Ovary (tissue), 9 donors: Measurements from ENCODE around the gene UBTD1. TPM values are rescaled to one million over a fixed set of nuclear protein-coding genes. Genes with fewer than 3 reads are reported as not detected.

Experiments
- DNase-seq, 5 donors: peaks; one replicate each; pipeline ENCODE4 v3.0.0-alpha.2; 2019 to 2020
- H3K27ac ChIP-seq, 2 donors: fragments of 200-600 bp; one replicate each; pipeline versions ENCODE4 v1.5.1 to v1.8.0; 2019 to 2022
- H3K27me3 ChIP-seq: fragments of 200-600 bp; one replicate; pipeline ENCODE4 v1.8.0; 2022
- H3K36me3 ChIP-seq: fragments of 200-600 bp; sonication (generic); one replicate; pipeline ENCODE4 v1.5.1; 2019
- H3K4me1 ChIP-seq: one replicate; pipeline ENCODE4 v1.8.1; 2013; ENCODE audit warnings: mild to moderate bottlenecking, moderate library complexity; ENCODE audit not compliant: insufficient read depth
- H3K4me3 ChIP-seq: fragments of 200-600 bp; sonication (generic); one replicate; pipeline ENCODE4 v1.5.1; 2017
- H3K9me3 ChIP-seq, 2 donors: fragments of 200-600 bp in 1 of 2; sonication (generic) in 1 of 2; one replicate each; pipeline versions ENCODE4 v1.5.1 to v1.8.1; 2013 to 2019; ENCODE audit warnings: mild to moderate bottlenecking in 1 of 2, moderate library complexity in 1 of 2
- CTCF ChIP-seq, 3 donors: fragments of 450-650 bp in 2 of 3; fragments of 200-600 bp in 1 of 3; IDR thresholded peaks; one replicate each; pipeline versions ENCODE4 v1.5.1 to v1.8.0; 2016 to 2022; ENCODE audit warnings: antibody characterized with exemption in 3 of 3, mild to moderate bottlenecking in 1 of 3
- EP300 ChIP-seq: sonication (generic); formaldehyde crosslinking; IDR thresholded peaks from one replicate; pipeline ENCODE4 v1.6.1; 2017; ENCODE audit warnings: antibody characterized with exemption
- POLR2A ChIP-seq: fragments of 450-650 bp; IDR thresholded peaks from one replicate; pipeline ENCODE4 v1.6.1; 2017; ENCODE audit warnings: antibody characterized with exemption, mild to moderate bottlenecking, moderate library complexity
- WGBS, 3 donors: extraction: QIAGEN DNeasy Blood & Tissue Kit in 1 of 3; methylation state at CpG; one replicate each; pipeline versions ENCODE4 v1.1.5 to v1.1.7; 2013 to 2017; 5-methylcytosine and 5-hydroxymethylcytosine counted together
- intact Hi-C, 4 donors: fragments of 100-400 bp; cut with DNase I; formaldehyde crosslinking; loops; one replicate each; pipeline versions ENCODE4 v1.11.0 to v1.15.1; 2022 to 2023
- polyA plus RNA-seq, 2 donors: library from polyadenylated mRNA; stranded (reverse); fragments of 200-250 nt in 1 of 2; fragments of 350-450 nt in 1 of 2; fragmentation: Illumina TruSeq in 1 of 2; extraction: RNeasy Lipid Tissue Mini Kit (QIAGEN cat#74804) in 1 of 2; gene quantifications; one replicate each; pipeline ENCODE4 v1.2.3, GENCODE V29; 2013 to 2014
- total RNA-seq, 7 donors: library from RNA; depleted of rRNA in 2 of 7; stranded (reverse); fragments of >200 nt in 2 of 7; fragmentation: NEBNext Ultra II Directional in 3 of 7; extraction: Animal tissue kit (Norgen Biotek cat#: 25700) in 3 of 7; gene quantifications; one replicate each; pipeline versions ENCODE4 v1.1.0 to v1.2.4, GENCODE V29; 2016 to 2023
- donor health status: DM: no; HTN: no; CAD: no; lungs with moderate emphysema.
- donor health status: DM: no; HTN: no; CAD: no.
- donor health status: Bipolar disorder and iron deficiency.
- donor health status: DM: yes; HTN: yes; CAD: no.
- donor health status: DM: no; HTN: no; CAD: no.
- donor health status: DM: yes; HTN: yes; CAD: no.

The UBTD1 gene
- total and polyA plus RNA-seq, 9 donors, result 0.20 to 15.2 (median 11.5) TPM

GRCh38 chr10:97505152-97505551, 6.4 kb downstream of the UBTD1 start:
- TF ChIP-seq POLR2A, result no peak
- no peak for TF ChIP-seq CTCF (IDR thresholded peaks at IDR 0.05)
- no peak for TF ChIP-seq EP300
- intact Hi-C loops, result no loop called here

GRCh38 chr10:97506199-97506991, 7.7 kb downstream of the UBTD1 start:
- no peaks in the 10 kb centered on the region for H3K27me3 ChIP-seq
- WGBS, 3 donors, result 80 to 91% (median 86%) methylated on average over 3 of the region's 3 CpGs
- intact Hi-C loops, result no loop called here
- no peak for DNase-seq
- H3K9me3 ChIP-seq, result no peaks in the 10 kb centered on the region
- H3K36me3 ChIP-seq, result no peaks in the 10 kb centered on the region
- H3K4me1 ChIP-seq, result no peaks in the 10 kb centered on the region
- H3K27ac ChIP-seq, result no peak overlapping the region
- TF ChIP-seq EP300 (no peak), POLR2A (no peak), CTCF (IDR thresholded peaks at IDR 0.05) (no peak)
- no peak overlapping the region for H3K4me3 ChIP-seq

More at GRCh38 chr10:97505152-97505551, 6.4 kb downstream of the UBTD1 start:
- Histone ChIP-seq H3K27ac (no peak overlapping the region), H3K27me3 (no peaks in the 10 kb centered on the region), H3K36me3 (no peaks in the 10 kb centered on the region), H3K4me1 (no peaks in the 10 kb centered on the region), H3K9me3 (no peaks in the 10 kb centered on the region), H3K4me3 (no peak overlapping the region)
- 79 to 90% (median 87%) methylated on average over 1 of the region's 1 CpG for WGBS, 3 donors
- DNase-seq, result no peak

GRCh38 chr10:97508342-97508741, 9.6 kb downstream of the UBTD1 start:
- no peak for TF ChIP-seq POLR2A
- TF ChIP-seq EP300, result no peak
- no peak for TF ChIP-seq CTCF (IDR thresholded peaks at IDR 0.05)
- Histone ChIP-seq H3K27ac (no peak overlapping the region), H3K36me3 (no peaks in the 10 kb centered on the region), H3K4me1 (no peaks in the 10 kb centered on the region), H3K9me3 (no peaks in the 10 kb centered on the region), H3K27me3 (no peaks in the 10 kb centered on the region), H3K4me3 (no peak overlapping the region)
- intact Hi-C loops, result no loop called here
- WGBS, 3 donors, result 8 to 20% (median 11%) methylated on average over 1 of the region's 1 CpG
- no peak for DNase-seq

- DNase-seq, result no peak
- H3K4me1 ChIP-seq, result no peaks in the 10 kb centered on the region
- no peaks in the 10 kb centered on the region for H3K36me3 ChIP-seq
- TF ChIP-seq EP300 (no peak), CTCF (IDR thresholded peaks at IDR 0.05) (no peak)
- WGBS, 3 donors, result 91 to 92% (median 92%) methylated on average over 8 of the region's 8 CpGs
- no peaks in the 10 kb centered on the region for H3K27me3 ChIP-seq
- intact Hi-C loops, result no loop called here
- no peak overlapping the region for H3K4me3 ChIP-seq
- no peaks in the 10 kb centered on the region for H3K9me3 ChIP-seq
- no peak overlapping the region for H3K27ac ChIP-seq
These were observed 10.5 kb downstream of the UBTD1 start for GRCh38 chr10:97509120-97509680.
